Activated naive CD4-positive, alpha-beta T cell treated with anti-CD3 and anti-CD28 coated beads for 36 hours (primary cell): Measurements from ENCODE around the gene PRR14. TPM values are rescaled to one million over a fixed set of nuclear protein-coding genes. Genes with fewer than 3 reads are reported as not detected.
A peak's percentile ranks its signal among the peaks of the same experiment; 100 is the strongest.
"Not testable (repeated sequence)": the region's sequence is repeated elsewhere in the genome, so short reads cannot be mapped to it uniquely, and the experiment has no call there.

Experiments
- CTCF ChIA-PET: fragments of 350-600 bp; sonication (Branson Sonifier 250); formaldehyde crosslinking; loops from one replicate; lab custom pipeline; 2021; ENCODE audit warnings: antibody characterized with exemption; lab: Charles Lee
- DNase-seq: peaks from one replicate; pipeline ENCODE4 v3.0.0-alpha.2; 2020
- H3K27ac Mint-ChIP-seq: one replicate; pipeline ENCODE4 v1.8.0; 2021; ENCODE audit warnings: mild to moderate bottlenecking, mixed read lengths
- H3K27me3 Mint-ChIP-seq: one replicate; pipeline ENCODE4 v1.8.0; 2021; ENCODE audit warnings: low read depth, mixed read lengths
- H3K36me3 Mint-ChIP-seq: one replicate; pipeline ENCODE4 v1.8.0; 2021; ENCODE audit warnings: low read depth, mixed read lengths
- H3K4me1 Mint-ChIP-seq: one replicate; pipeline ENCODE4 v1.8.0; 2021; ENCODE audit warnings: low read depth, mixed read lengths
- H3K4me3 Mint-ChIP-seq: one replicate; pipeline ENCODE4 v1.8.0; 2021; ENCODE audit warnings: mild to moderate bottlenecking, moderate library complexity, mixed read lengths
- H3K9me3 Mint-ChIP-seq: one replicate; pipeline ENCODE4 v1.8.0; 2021; ENCODE audit warnings: mixed read lengths
- intact Hi-C: fragments of 100-400 bp; cut with micrococcal nuclease; formaldehyde crosslinking; loops from one replicate; pipeline ENCODE4 v1.15.1; 2023
- total RNA-seq, 2 experiments: library from RNA; stranded (reverse); gene quantifications; one replicate each; pipeline ENCODE4 v1.2.3, GENCODE V29; 2021

PRR14 gene
- total RNA-seq, 2 experiments from 2014 or later: 50.6 to 52.4 TPM

DNA sequence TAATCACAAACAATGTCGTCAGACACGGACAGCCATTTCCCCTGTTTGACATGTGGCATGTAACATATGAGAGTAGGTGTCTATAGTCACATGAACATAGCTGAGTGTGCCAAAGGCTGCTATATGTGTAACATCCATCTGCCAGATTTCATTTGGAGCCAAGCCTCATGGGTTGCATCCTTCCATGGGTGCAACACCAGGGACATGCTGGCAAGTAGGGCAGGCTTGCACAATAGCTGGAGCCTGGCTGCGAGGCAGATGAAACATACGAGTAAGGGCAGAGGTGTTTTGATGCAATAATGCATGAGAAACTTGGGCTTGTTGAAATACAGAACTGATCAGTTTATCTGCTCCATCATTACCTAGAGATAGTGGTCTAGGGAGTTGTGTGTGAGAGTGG, 31.6 kb upstream of the PRR14 start:
- no peaks in the 10 kb centered on the region for H3K4me1 Mint-ChIP-seq
- no peak overlapping the region for H3K4me3 Mint-ChIP-seq
- H3K36me3 Mint-ChIP-seq: no peaks in the 10 kb centered on the region
- no peak overlapping the region for H3K27ac Mint-ChIP-seq
- H3K27me3 Mint-ChIP-seq: no peaks in the 10 kb centered on the region
- no peaks in the 10 kb centered on the region for H3K9me3 Mint-ChIP-seq
- CTCF ChIA-PET: interaction anchor here (0.7 to 3.6 kb wide), 6 partner anchors 10 to 204 kb away, joined by 3 to 18 read pairs (median 3); partner anchors contain the start of genes DCTPP1 and PRR14
- DNase-seq: no peak
- intact Hi-C loops: no loop called here

DNA sequence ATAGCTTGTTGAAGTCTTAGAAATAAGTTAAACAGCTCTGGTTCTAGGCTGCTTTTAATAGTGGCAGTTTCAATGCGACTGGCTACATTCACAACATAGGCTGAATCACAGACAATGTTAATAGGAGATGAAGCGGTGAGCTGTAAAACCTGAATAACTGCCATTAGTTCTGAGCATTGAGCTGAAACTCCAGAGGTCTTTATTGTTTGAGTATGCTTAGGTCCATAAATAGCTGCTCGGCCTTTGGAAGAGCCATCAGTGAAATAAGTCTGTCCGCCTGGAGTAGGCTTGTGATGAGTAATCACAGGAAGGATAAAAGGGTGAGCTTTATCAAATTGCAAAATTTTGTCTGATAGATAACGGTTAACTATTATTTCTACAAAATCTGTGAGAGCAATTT, 31.1 kb upstream of the PRR14 start:
- Mint-ChIP-seq H3K27ac (no peak overlapping the region), H3K36me3 (no peaks in the 10 kb centered on the region), H3K4me1 (no peaks in the 10 kb centered on the region), H3K27me3 (no peaks in the 10 kb centered on the region), H3K9me3 (no peaks in the 10 kb centered on the region), H3K4me3 (no peak overlapping the region)
- CTCF ChIA-PET: interaction anchor here (0.7 to 3.6 kb wide), 7 partner anchors 9 to 205 kb away, joined by 3 to 18 read pairs (median 3); partner anchors contain the start of genes DCTPP1 and PRR14
- DNase-seq: no peak
- intact Hi-C loops: no loop called here

DNA sequence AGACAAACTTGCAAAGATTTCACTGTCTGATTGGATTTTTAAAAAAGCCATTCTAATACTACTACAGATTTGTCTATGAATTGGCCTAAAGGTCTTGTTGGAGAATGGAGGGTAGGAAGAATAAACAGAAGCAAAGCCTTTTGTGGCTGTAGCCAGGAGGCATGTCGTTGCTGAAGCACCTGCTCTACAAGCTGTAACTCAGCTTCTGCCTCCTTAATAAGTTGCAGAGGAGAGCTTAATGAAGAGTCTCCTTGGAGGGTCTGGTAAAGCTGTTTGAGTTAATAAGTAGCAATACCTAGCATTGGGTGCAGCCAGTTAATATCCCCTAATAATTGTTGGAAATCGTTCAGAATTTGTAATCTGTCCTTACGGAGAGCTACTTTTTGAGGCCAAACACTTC, 30.6 kb upstream of the PRR14 start:
- intact Hi-C loops: no loop called here
- DNase-seq: no peak
- no peak overlapping the region for H3K27ac Mint-ChIP-seq
- no peaks in the 10 kb centered on the region for H3K4me1 Mint-ChIP-seq
- no peaks in the 10 kb centered on the region for H3K36me3 Mint-ChIP-seq
- H3K9me3 Mint-ChIP-seq: no peaks in the 10 kb centered on the region
- CTCF ChIA-PET: interaction anchor here (0.6 to 3.6 kb wide), 6 partner anchors 8 to 190 kb away, joined by 3 to 18 read pairs (median 4); partner anchors contain the start of gene DCTPP1
- no peak overlapping the region for H3K4me3 Mint-ChIP-seq
- H3K27me3 Mint-ChIP-seq: no peaks in the 10 kb centered on the region

DNA sequence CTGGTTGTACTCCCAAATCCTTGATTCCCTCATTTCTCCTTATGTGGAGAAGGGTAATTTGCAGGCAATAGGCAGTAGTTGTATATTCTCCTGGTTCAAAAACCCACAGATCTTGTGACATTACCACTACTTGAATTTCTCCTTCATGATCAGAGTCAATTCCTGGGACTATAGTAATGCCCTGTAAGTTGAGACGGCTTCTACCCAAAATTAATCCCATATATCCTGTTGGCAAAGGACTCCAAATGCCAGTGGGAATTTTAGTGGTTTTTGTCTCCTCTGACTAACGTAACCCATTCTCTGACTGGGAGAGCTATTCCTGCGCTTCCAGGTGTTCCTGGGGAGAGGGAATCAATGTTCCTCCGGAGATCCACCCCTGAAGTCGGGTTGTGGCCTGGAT, 29.0 kb upstream of the PRR14 start:
- DNase-seq: no peak
- CTCF ChIA-PET: interaction anchor here (1.1 to 3.6 kb wide), 2 partner anchors 7 to 192 kb away, joined by 4 to 18 read pairs; partner anchors contain the start of gene DCTPP1
- intact Hi-C loops: no loop called here
- Mint-ChIP-seq H3K4me1 (no peaks in the 10 kb centered on the region), H3K4me3 (no peak overlapping the region), H3K27ac (no peak overlapping the region), H3K9me3 (no peaks in the 10 kb centered on the region), H3K36me3 (no peaks in the 10 kb centered on the region), H3K27me3 (no peaks in the 10 kb centered on the region)

DNA sequence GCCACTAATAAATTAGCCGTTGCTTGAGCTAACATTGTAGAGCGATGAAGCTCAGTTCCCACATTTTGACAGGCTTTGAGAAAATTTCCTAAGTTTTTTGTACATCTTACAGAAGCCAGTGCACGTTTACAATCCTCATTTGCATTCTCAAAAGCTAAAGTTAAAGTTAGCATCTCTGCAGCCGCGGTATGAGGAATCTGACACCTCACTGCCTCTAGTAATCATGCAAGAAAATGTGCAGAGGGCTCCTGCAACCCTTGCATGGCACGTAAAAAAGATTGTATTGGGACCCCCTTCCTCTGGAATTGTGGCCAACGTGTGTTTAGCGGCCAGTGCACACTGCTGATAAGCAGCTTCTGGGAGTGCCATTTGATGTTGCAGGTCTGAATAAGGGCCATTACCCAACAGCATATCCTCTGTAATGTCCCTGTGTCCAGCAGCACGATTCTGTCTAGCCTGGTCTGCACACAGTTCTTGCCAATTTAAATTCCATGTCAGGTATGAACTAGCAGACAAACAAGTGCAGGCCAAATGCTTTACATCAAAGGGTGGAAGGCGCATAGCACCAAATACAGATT, 28.2 kb upstream of the PRR14 start:
- no peaks in the 10 kb centered on the region for H3K27me3 Mint-ChIP-seq
- no peaks in the 10 kb centered on the region for H3K4me1 Mint-ChIP-seq
- H3K9me3 Mint-ChIP-seq: no peaks in the 10 kb centered on the region
- intact Hi-C loops: no loop called here
- DNase-seq: no peak
- no peak overlapping the region for H3K4me3 Mint-ChIP-seq
- CTCF ChIA-PET: no interaction called here
- no peak overlapping the region for H3K27ac Mint-ChIP-seq
- no peaks in the 10 kb centered on the region for H3K36me3 Mint-ChIP-seq

DNA sequence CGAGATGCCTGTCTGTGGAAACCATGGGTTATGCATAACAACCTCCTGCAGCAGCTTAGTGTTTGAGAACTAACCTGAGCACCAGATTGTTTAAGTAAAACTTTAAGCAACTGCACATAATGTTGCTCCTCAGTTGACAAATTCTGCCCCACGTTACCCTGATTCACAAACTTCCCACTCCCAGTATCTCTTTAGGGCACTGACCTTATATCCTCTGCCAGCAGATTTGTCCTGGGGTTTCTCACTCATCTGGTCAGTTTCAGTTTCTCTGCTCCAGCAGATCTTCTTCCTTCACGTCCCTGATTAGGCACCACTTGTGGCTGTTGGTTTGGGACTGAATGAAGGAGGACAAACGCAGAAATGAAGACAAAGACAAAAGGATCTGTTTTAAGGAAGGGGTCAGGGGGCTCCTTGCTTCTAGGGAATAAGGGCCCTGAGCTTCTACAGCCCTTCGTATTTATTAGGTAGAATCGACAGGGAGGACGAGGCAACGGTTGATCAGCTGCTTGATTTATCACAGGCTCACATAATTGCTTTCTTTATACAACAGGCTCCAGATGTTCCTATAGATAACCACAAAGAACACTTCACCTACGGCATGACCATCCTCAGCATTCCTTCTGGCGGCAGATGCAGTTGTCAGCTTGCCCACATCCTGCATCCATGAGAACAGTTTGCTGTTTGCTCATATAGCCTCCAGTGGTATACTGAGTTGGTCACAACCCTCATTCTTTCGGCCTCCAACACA, 27.1 kb upstream of the PRR14 start:
- no peak overlapping the region for H3K27ac Mint-ChIP-seq
- H3K9me3 Mint-ChIP-seq: no peaks in the 10 kb centered on the region
- no peaks in the 10 kb centered on the region for H3K27me3 Mint-ChIP-seq
- H3K36me3 Mint-ChIP-seq: no peaks in the 10 kb centered on the region
- H3K4me1 Mint-ChIP-seq: peaks cover 5% of the 10 kb centered on the region
- DNase-seq: no peak
- CTCF ChIA-PET: interaction anchor here (1.3 to 7.8 kb wide), 2 partner anchors 8 to 25 kb away, joined by 3 to 51 read pairs; no protein-coding TSS in a partner anchor
- intact Hi-C loops: no loop called here
- H3K4me3 Mint-ChIP-seq: no peak overlapping the region

DNA sequence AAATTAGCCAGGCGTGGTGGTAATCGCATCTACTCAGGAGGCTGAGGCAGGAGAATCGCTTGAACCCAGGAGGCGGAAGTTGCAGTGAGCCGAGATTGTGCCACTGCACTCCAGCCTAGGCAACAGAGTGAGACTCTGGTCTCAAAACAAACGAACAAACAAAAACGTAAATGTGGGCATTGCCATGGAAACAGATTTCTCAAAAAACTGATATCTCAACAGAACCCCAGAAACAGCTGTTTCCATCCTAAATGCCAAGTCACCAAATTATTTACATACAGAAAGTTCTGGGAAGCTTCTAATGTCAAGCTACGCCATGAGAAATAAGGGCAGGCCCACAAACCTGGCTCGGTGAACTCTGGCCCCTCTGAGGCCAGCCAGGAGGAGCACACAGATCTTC, 24.5 kb upstream of the PRR14 start:
- no peak overlapping the region for H3K4me3 Mint-ChIP-seq
- no peaks in the 10 kb centered on the region for H3K27me3 Mint-ChIP-seq
- peaks cover 6% of the 10 kb centered on the region for H3K4me1 Mint-ChIP-seq
- H3K9me3 Mint-ChIP-seq: no peaks in the 10 kb centered on the region
- intact Hi-C loops: no loop called here
- no peak overlapping the region for H3K27ac Mint-ChIP-seq
- DNase-seq: no peak
- CTCF ChIA-PET: interaction anchor here (7.8 kb wide), 1 partner anchor 11 kb away, joined by 51 read pairs; no protein-coding TSS in a partner anchor
- H3K36me3 Mint-ChIP-seq: no peaks in the 10 kb centered on the region

DNA sequence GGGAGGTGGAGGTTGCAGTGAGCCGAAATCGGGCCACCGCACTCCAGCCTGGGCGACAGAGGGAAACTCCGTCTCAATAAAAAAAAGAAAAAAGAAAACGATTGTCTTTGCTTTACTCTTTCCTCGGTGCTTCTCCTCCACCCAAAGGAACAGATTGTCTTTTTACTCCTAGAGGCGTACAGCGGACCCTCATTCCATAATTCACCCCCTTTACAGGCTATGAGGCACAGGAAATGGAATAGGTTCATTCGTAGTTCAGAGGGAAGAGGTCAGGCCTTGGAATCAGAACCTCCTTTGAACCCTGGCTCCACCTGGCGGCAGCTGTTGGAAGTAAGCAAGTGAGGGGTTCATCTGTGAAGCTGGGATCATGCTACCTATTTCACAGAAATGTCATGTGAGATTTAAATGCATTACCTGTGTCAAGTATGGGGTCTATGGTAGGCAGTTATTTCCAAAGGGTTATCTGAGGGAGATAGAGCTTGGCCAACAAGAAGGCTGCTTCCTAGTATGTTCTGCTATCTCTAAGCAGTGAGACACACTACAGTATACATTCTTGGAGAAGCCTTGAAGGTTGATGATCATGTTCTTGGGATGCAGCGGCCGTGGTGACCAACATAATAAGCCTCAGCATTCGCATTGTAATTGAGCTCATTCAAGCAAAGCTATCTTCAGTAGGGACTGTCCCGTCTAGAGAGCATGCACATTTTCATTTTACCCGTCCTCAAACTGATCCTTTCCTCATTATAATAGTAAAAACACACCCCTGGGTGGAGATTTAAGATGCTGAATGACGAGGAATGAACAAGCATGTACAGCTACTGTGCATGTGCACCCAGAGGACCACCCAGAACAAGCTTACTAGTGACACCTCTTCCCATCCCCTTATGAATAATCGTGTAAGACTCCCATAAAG, 21.9 kb upstream of the PRR14 start:
- CTCF ChIA-PET: interaction anchor here (0.6 to 7.8 kb wide), 29 partner anchors 9 to 514 kb away, joined by 3 to 51 read pairs (median 4); partner anchors contain the start of genes CD2BP2, DCTPP1, PRR14 and ZNF689
- intact Hi-C loops: loop anchor here (1.0 kb wide), 1 partner anchor 199 kb away; the partner anchor contains the start of gene DCTPP1
- H3K9me3 Mint-ChIP-seq: no peaks in the 10 kb centered on the region
- H3K4me1 Mint-ChIP-seq: peaks cover 8% of the 10 kb centered on the region
- H3K27ac Mint-ChIP-seq: peak overlapping the region; percentile 82
- no peaks in the 10 kb centered on the region for H3K36me3 Mint-ChIP-seq
- no peaks in the 10 kb centered on the region for H3K27me3 Mint-ChIP-seq
- peak; percentile 97 for DNase-seq
- peak overlapping the region; percentile 55 for H3K4me3 Mint-ChIP-seq

DNA sequence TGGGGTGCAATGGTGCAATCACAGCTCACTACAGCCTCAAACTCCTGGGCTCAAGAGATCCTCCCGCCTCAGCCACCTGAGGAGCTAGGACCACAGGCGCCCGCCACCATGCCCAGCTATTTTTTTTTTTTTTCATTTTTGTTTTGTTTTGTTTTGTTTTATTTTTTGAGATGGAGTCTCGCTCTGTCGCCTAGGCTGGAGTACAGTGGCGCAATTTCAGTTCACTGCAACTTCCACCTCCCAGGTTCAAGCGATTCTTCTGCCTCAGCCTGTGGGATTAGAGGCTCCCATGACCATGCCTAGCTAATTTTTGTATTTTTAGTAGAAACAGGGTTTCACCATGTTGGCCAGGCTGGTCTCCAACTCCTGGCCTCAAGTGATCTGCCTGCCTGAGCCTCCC, 18.3 kb upstream of the PRR14 start:
- DNase-seq, intact Hi-C loops, H3K27ac Mint-ChIP-seq, H3K27me3 Mint-ChIP-seq, H3K9me3 Mint-ChIP-seq, H3K36me3 Mint-ChIP-seq, H3K4me3 Mint-ChIP-seq: not testable (repeated sequence)
- CTCF ChIA-PET: interaction anchor here (0.8 to 1.8 kb wide), 4 partner anchors 13 to 202 kb away, joined by 3 to 9 read pairs (median 5); partner anchors contain the start of genes DCTPP1 and PRR14
- H3K4me1 Mint-ChIP-seq: peaks cover 21% of the 10 kb centered on the region

DNA sequence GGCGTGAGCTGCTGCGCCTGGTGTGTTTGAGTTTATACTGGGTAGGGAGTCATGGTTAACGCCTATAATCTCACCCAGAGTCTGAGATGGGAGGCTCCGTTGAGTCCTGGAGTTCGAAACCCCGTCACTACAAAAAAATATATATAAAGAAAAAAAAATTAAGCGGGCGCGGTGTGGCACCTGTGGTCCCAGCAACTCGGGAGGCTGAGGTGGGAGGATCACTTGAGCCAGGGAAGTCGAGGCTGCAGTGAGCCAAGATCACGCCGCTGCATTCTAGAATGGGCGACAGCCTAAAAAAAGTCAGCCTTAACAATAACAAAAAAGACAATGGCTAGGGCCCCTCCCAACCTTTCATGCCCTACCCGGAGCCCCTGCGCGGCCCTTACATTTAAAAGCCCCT, 17.2 kb upstream of the PRR14 start:
- intact Hi-C loops: no loop called here
- Mint-ChIP-seq H3K4me1 (peaks cover 18% of the 10 kb centered on the region), H3K9me3 (no peaks in the 10 kb centered on the region), H3K27ac (peak overlapping the region; percentile 94), H3K36me3 (no peaks in the 10 kb centered on the region), H3K4me3 (peak overlapping the region; percentile 83), H3K27me3 (no peaks in the 10 kb centered on the region)
- CTCF ChIA-PET: interaction anchor here (1.0 to 1.4 kb wide), 2 partner anchors 11 to 98 kb away, joined by 3 read pairs; no protein-coding TSS in a partner anchor
- no peak for DNase-seq

DNA sequence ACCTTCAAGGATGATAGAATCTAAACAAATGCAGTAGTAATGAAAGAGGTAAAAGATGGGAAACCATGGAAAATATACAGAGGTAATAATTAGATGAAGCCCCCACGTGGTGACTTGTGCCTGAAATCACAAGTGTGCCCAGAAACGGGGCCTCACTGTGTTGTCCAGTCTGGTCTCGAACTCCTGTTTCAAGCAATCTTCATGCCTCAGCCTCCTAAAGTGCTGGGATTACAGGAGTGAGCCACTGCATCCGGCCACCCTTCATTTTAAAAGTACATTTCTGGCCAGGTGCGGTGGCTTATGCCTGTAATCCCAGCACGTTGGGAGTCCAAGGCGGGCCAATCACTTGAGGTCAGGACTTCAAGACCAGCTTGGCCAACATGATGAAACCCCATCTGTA, 14.2 kb upstream of the PRR14 start:
- Mint-ChIP-seq H3K27me3 (no peaks in the 10 kb centered on the region), H3K9me3 (no peaks in the 10 kb centered on the region), H3K36me3 (no peaks in the 10 kb centered on the region), H3K4me3 (no peak overlapping the region), H3K27ac (no peak overlapping the region), H3K4me1 (peaks cover 14% of the 10 kb centered on the region)
- intact Hi-C loops: no loop called here
- DNase-seq: no peak
- CTCF ChIA-PET: interaction anchor here (0.6 to 2.6 kb wide), 10 partner anchors 8 to 794 kb away, joined by 3 to 9 read pairs (median 4); partner anchors contain the start of gene DCTPP1
